Retinal pigment epithelial cell (primary cell): ENCODE measurements around the gene GALE.
"Not testable (repeated sequence)": the region's sequence is repeated elsewhere in the genome, so short reads cannot be mapped to it uniquely, and the experiment has no call there.

Experiments
- DNase-seq: peaks from one replicate; pipeline ENCODE4 v3.0.0-alpha.2; 2010; ENCODE audit warnings: low read depth
- H3K4me3 ChIP-seq: 2 replicates; pipeline ENCODE4 v1.5.1; 2011; ENCODE audit warnings: mild to moderate bottlenecking, low read length, control low read depth, moderate library complexity
- CTCF ChIP-seq: conservative IDR thresholded peaks from 2 replicates; pipeline ENCODE4 v1.5.1; 2011; ENCODE audit warnings: low read depth, low read length, control low read depth, inconsistent platforms

Gene GALE

GRCh38 chr1:23787701-23788100 is 12.9 kb downstream of the GALE start:
- no peak overlapping the region for H3K4me3 ChIP-seq
- DNase-seq, result no peak
- no peak for TF ChIP-seq CTCF

DNA sequence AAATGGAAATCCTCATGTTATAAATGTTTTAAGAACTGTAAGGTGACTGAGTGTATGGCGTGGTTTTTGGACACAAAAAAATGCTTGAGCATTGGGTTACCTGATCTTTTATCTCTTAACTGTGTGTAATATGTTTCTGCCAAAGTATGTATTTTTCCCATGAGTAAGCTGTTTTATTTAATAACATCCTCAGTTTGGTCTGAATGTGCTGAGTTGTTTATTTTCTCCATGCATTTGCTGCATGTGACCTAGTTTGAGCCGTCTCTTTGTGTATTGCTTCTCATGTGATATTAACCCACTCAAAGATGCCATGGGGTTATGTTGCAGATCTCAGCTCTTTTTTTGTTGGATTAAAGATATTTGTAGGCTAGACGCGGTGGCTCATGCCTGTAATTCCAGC is 15.7 kb downstream of the GALE start:
- no peak overlapping the region for H3K4me3 ChIP-seq
- TF ChIP-seq CTCF, result no peak
- DNase-seq, result no peak

- not testable (repeated sequence) for DNase-seq, H3K4me3 ChIP-seq
These were observed 17.4 kb downstream of the GALE start for GRCh38 chr1:23783141-23783540.

DNA sequence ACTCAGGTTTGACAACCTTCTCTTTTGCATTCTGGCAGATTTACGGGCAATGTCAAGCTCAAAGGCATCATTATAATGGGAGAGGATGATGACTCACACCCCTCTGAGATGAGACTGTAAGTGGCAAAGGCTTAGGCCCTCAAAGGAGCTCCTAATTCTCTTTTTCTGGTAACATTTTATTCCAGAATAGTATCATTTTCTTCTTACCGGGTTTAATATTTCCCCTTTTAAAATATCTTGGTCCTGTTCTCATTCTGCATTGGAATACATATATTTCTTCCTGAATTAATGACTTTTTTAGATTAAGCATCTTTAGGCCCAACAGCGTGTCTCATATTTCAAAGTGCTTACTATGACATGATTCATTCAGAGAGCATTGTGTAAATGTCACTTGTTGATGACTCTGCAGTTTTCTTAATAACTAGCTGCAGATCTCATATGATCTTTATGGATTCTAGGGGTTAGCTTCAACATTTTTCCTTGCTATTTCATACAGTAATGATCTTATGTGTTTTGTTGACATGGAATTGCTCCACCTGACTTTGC is 20.7 kb downstream of the GALE start:
- peak overlapping the region; percentile 64 for H3K4me3 ChIP-seq
- no peak for DNase-seq
- no peak for TF ChIP-seq CTCF

DNA sequence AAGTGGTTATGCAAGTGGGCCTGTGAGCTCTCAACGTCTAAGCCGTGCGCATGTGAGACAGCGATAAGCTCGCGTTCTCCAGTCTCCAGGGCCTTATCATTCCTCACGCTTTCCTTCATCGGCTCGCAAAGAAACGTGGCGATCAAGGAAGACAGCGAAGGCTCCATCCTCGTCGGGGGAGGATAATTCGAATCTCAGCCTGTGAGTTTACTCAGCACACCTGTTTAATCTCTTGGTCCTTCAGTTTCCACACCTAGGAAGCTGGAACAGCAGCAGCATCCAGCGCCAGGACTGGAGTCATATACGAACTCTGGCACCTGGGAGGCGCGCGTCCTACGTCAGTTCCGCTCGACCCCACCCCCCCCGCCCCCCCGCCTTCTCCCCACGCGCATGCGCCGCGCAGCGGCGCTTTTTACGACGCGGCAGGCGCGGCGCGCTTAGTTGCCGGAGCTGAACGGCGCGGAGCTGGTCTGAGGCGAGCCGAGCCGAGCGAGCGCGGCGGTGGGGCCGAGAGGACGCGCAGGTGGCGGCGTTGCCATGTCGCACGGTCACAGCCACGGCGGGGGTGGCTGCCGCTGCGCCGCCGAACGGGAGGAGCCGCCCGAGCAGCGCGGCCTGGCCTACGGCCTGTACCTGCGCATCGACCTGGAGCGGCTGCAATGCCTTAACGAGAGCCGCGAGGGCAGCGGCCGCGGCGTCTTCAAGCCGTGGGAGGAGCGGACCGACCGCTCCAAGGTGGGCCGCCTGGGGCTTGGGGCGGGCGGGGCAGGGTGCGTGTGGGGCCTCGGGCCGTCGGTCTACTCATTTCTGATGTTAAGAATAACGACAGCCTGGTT is 22.4 kb downstream of the GALE start, which contains the start of gene PITHD1:
Gene PITHD1, plus strand, starts transcription at position 440 of the 836 bp plus-strand sequence. Its CDS starts 98 bp downstream, at position 538.
- DNase-seq, result no peak
- H3K4me3 ChIP-seq, result peak within 1 kb of the TSS; percentile 64
- TF ChIP-seq CTCF, result no peak

GRCh38 chr1:23776217-23776616 is 24.3 kb downstream of the GALE start:
- TF ChIP-seq CTCF, result no peak

DNA sequence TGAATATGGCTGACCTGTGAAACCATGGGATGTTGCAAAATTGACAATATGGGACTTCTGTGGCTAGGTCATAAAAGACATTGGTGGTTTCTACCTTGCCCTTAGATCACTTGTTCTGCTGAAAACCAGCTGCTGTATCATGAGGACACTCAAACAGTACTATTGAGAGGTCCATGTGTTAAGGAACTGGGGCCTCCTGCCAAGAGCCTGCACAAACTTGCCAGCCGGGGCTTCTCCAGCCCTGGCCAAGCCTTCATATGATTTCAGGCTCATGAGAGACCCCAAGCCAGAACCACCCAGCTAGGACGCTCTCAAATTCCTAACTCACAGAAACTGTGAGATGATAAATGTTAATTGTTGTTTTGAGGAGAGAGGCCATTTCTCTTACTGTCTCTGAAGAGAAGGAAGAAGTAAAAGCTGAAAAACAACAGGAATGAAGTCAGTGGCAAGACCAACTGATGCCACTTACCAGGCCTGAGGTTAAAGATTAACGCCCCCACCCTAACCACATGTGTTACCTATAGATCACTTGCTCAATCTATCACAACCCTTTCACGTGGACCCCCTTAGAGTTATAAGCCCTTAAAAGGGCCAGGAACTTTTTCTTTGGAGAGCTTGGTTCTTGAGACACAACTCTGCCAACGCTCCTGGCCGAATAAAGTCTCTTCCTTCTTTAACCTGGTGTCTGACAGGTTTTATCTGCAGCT is 26.2 kb downstream of the GALE start:
- no peak for DNase-seq
- no peak for TF ChIP-seq CTCF
- H3K4me3 ChIP-seq, result no peak overlapping the region

More at GRCh38 chr1:23776217-23776616, 24.3 kb downstream of the GALE start:
- no peak overlapping the region for H3K4me3 ChIP-seq
- DNase-seq, result no peak
